Loucy (cell line): ENCODE measurements around the gene TGFBRAP1.
A peak's percentile ranks its signal among the peaks of the same experiment; 100 is the strongest.

Experiments used
- H2AFZ ChIP-seq: fragments of 200-600 bp; sonication (generic); 2 replicates; pipeline ENCODE4 v1.6.0; 2016; ENCODE audit warnings: antibody characterized with exemption, mild to moderate bottlenecking, low read length, moderate library complexity
- H3F3A ChIP-seq: fragments of 200-600 bp; 2 replicates; pipeline ENCODE4 v1.6.0; 2016; ENCODE audit warnings: antibody characterized with exemption, low read depth, mild to moderate bottlenecking
- H3K27me3 ChIP-seq: fragments of 200-600 bp; sonication (generic); 2 replicates; pipeline ENCODE4 v1.6.1; 2014; ENCODE audit warnings: low read length, mild to moderate bottlenecking; ENCODE audit not compliant: insufficient read depth, poor library complexity, severe bottlenecking
- H3K36me3 ChIP-seq: fragments of 200-600 bp; sonication (generic); 2 replicates; pipeline ENCODE4 v1.6.1; 2016; ENCODE audit warnings: low read length; ENCODE audit not compliant: insufficient read depth
- H3K4me1 ChIP-seq: fragments of 200-600 bp; sonication (generic); 2 replicates; pipeline ENCODE4 v1.5.1; 2014; ENCODE audit warnings: low read length, mild to moderate bottlenecking; ENCODE audit not compliant: insufficient read depth, poor library complexity, severe bottlenecking
- H3K4me2 ChIP-seq: fragments of 200-600 bp; sonication (generic); 2 replicates; pipeline ENCODE4 v1.6.0; 2014; ENCODE audit warnings: antibody characterized with exemption, low read length, low read depth, mild to moderate bottlenecking; ENCODE audit not compliant: poor library complexity, severe bottlenecking
- H3K4me3 ChIP-seq: fragments of 200-600 bp; sonication (generic); 2 replicates; pipeline ENCODE4 v1.5.1; 2014; ENCODE audit warnings: low read length, mild to moderate bottlenecking, mixed read lengths; ENCODE audit not compliant: poor library complexity, severe bottlenecking
- H3K79me2 ChIP-seq: fragments of 200-600 bp; sonication (generic); 2 replicates; pipeline ENCODE4 v1.6.1; 2014; ENCODE audit warnings: low read length; ENCODE audit not compliant: insufficient read depth
- H3K9ac ChIP-seq: fragments of 200-600 bp; sonication (generic); 2 replicates; pipeline ENCODE4 v1.6.0; 2014; ENCODE audit warnings: mild to moderate bottlenecking, low read depth, low read length, moderate library complexity; ENCODE audit not compliant: poor library complexity, severe bottlenecking
- H3K9me2 ChIP-seq: fragments of 200-600 bp; sonication (generic); replicated peaks from 2 replicates; pipeline ENCODE4 v1.6.1; 2016; ENCODE audit warnings: low read depth, low read length, mixed read lengths
- H3K9me3 ChIP-seq: fragments of 200-600 bp; sonication (generic); 2 replicates; pipeline ENCODE4 v1.6.1; 2014; ENCODE audit warnings: mild to moderate bottlenecking, antibody characterized with exemption, low read length, low read depth; ENCODE audit not compliant: insufficient read depth
- H4K20me1 ChIP-seq: fragments of 200-600 bp; sonication (generic); 2 replicates; pipeline ENCODE4 v1.6.0; 2014; ENCODE audit warnings: antibody characterized with exemption, low read length, mild to moderate bottlenecking; ENCODE audit not compliant: insufficient read depth, poor library complexity, severe bottlenecking
- CTCF ChIP-seq: fragments of 200-600 bp; sonication (generic); conservative IDR thresholded peaks from 2 replicates; pipeline ENCODE4 v1.5.1; 2014; ENCODE audit warnings: mild to moderate bottlenecking, antibody characterized with exemption, low read length
- EZH2phosphoT487 ChIP-seq: fragments of 200-600 bp; IDR thresholded peaks from 2 replicates; pipeline ENCODE4 v1.6.1; 2018; ENCODE audit warnings: antibody characterized with exemption, mild to moderate bottlenecking, moderate library complexity, borderline replicate concordance

The TGFBRAP1 gene

GRCh38 chr2:105371810-105372209, 42.3 kb upstream of the TGFBRAP1 start:
- H3F3A ChIP-seq, result no peaks in the 10 kb centered on the region

GRCh38 chr2:105371156-105371555, 41.6 kb upstream of the TGFBRAP1 start:
- Histone ChIP-seq H3F3A (no peaks in the 10 kb centered on the region), H3K4me1 (no peaks in the 10 kb centered on the region), H3K9me2 (no peaks in the 10 kb centered on the region), H3K36me3 (peaks cover 91% of the 10 kb centered on the region; the same call in 1 of the 2 replicates), H3K9me3 (no peaks in the 10 kb centered on the region), H3K4me3 (no peak overlapping the region), H3K9ac (no peak overlapping the region), H3K27me3 (no peaks in the 10 kb centered on the region), H2AFZ (no peak overlapping the region), H3K79me2 (no peaks in the 10 kb centered on the region), H3K4me2 (no peak overlapping the region), H4K20me1 (no peaks in the 10 kb centered on the region)
- TF ChIP-seq CTCF (no peak), EZH2phosphoT487 (no peak)

More at GRCh38 chr2:105371810-105372209, 42.3 kb upstream of the TGFBRAP1 start:
- Histone ChIP-seq H4K20me1 (no peaks in the 10 kb centered on the region), H3K9ac (no peak overlapping the region), H3K79me2 (no peaks in the 10 kb centered on the region; the same call in 1 of the 2 replicates), H3K36me3 (peaks cover 92% of the 10 kb centered on the region; the same call in 1 of the 2 replicates), H3K27me3 (no peaks in the 10 kb centered on the region), H3K9me2 (no peaks in the 10 kb centered on the region), H2AFZ (no peak overlapping the region), H3K9me3 (no peaks in the 10 kb centered on the region), H3K4me3 (no peak overlapping the region), H3K4me2 (no peak overlapping the region), H3K4me1 (no peaks in the 10 kb centered on the region)
- no peak for TF ChIP-seq CTCF
- TF ChIP-seq EZH2phosphoT487, result no peak

- H3K4me1 ChIP-seq, result no peaks in the 10 kb centered on the region
- H2AFZ ChIP-seq, result no peak overlapping the region
- no peaks in the 10 kb centered on the region for H3K27me3 ChIP-seq
- no peak overlapping the region for H3K9ac ChIP-seq
- H3K4me3 ChIP-seq, result no peak overlapping the region
- TF ChIP-seq EZH2phosphoT487 (no peak), CTCF (peak; percentile 72)
- H3K4me2 ChIP-seq, result no peak overlapping the region
- H3K36me3 ChIP-seq, result peaks cover 90% of the 10 kb centered on the region; the same call in 1 of the 2 replicates
- no peaks in the 10 kb centered on the region for H3K9me3 ChIP-seq
- H3F3A ChIP-seq, result no peaks in the 10 kb centered on the region
- no peaks in the 10 kb centered on the region for H4K20me1 ChIP-seq
- H3K79me2 ChIP-seq, result no peaks in the 10 kb centered on the region
- H3K9me2 ChIP-seq, result no peaks in the 10 kb centered on the region
Measured at GRCh38 chr2:105369777-105370690, 40.5 kb upstream of the TGFBRAP1 start.
